H9 (cell line): ENCODE results near the gene MED8. TPM values are rescaled to one million over a fixed set of nuclear protein-coding genes. Genes with fewer than 3 reads are reported as not detected.

ENCODE experiments used
- DNase-seq: peaks from one replicate; pipeline ENCODE4 v3.0.0-alpha.2; 2017
- H2AFZ ChIP-seq: one replicate; pipeline ENCODE4 v1.6.1; 2013; ENCODE audit warnings: mild to moderate bottlenecking, low read length, control low read depth, moderate library complexity
- H2AK5ac ChIP-seq: 2 replicates; pipeline ENCODE4 v1.6.1; 2013; ENCODE audit warnings: low read length, control low read depth, mixed read lengths; ENCODE audit not compliant: insufficient read length
- H2BK120ac ChIP-seq: one replicate; pipeline ENCODE4 v1.6.1; 2013; ENCODE audit warnings: low read depth, mild to moderate bottlenecking, low read length, control low read depth, inconsistent platforms; ENCODE audit not compliant: poor library complexity, severe bottlenecking
- H2BK12ac ChIP-seq: 2 replicates; pipeline ENCODE4 v1.6.1; 2013; ENCODE audit warnings: low read length, control low read depth, mixed read lengths, low read depth; ENCODE audit not compliant: insufficient read length
- H2BK15ac ChIP-seq: 2 replicates; pipeline ENCODE4 v1.6.1; 2013; ENCODE audit warnings: low read depth, low read length, control low read depth
- H2BK20ac ChIP-seq: one replicate; pipeline ENCODE4 v1.6.1; 2013; ENCODE audit warnings: low read depth, mild to moderate bottlenecking, low read length, control low read depth, inconsistent platforms; ENCODE audit not compliant: poor library complexity, severe bottlenecking
- H2BK5ac ChIP-seq: 2 replicates; pipeline ENCODE4 v1.6.1; 2013; ENCODE audit warnings: low read length, control low read depth, mixed read lengths; ENCODE audit not compliant: insufficient read length
- H3K14ac ChIP-seq: 2 replicates; pipeline ENCODE4 v1.6.1; 2013; ENCODE audit warnings: low read length, control low read depth; ENCODE audit not compliant: insufficient read depth
- H3K18ac ChIP-seq: 2 replicates; pipeline ENCODE4 v1.6.1; 2013; ENCODE audit warnings: low read depth, mild to moderate bottlenecking, mixed read lengths, low read length, control low read depth; ENCODE audit not compliant: insufficient read length
- H3K23ac ChIP-seq: 2 replicates; pipeline ENCODE4 v1.6.1; 2013; ENCODE audit warnings: low read length, control low read depth, mixed read lengths, low read depth; ENCODE audit not compliant: insufficient read length
- H3K23me2 ChIP-seq: 2 replicates; pipeline ENCODE4 v1.6.1; 2013; ENCODE audit warnings: low read depth, mild to moderate bottlenecking, mixed read lengths, low read length, control low read depth; ENCODE audit not compliant: insufficient read length, poor library complexity, severe bottlenecking
- H3K27ac ChIP-seq: 2 replicates; pipeline ENCODE4 v1.5.1; 2013; ENCODE audit warnings: low read length, control low read depth, mixed read lengths, low read depth; ENCODE audit not compliant: insufficient read length
- H3K27me3 ChIP-seq: 2 replicates; pipeline ENCODE4 v1.6.1; 2013; ENCODE audit warnings: low read length, control low read depth, inconsistent platforms; ENCODE audit not compliant: insufficient read depth
- H3K4ac ChIP-seq: 2 replicates; pipeline ENCODE4 v1.6.1; 2013; ENCODE audit warnings: low read depth, mild to moderate bottlenecking, control low read depth, inconsistent platforms, low read length, moderate library complexity
- H3K4me1 ChIP-seq: 2 replicates; pipeline ENCODE4 v1.6.1; 2013; ENCODE audit warnings: low read length, control low read depth, inconsistent platforms; ENCODE audit not compliant: insufficient read depth
- H3K4me2 ChIP-seq: 2 replicates; pipeline ENCODE4 v1.6.1; 2013; ENCODE audit warnings: low read length, control low read depth, mixed read lengths; ENCODE audit not compliant: insufficient read length, insufficient read depth
- H3K56ac ChIP-seq: 2 replicates; pipeline ENCODE4 v1.6.1; 2013; ENCODE audit warnings: low read depth, mild to moderate bottlenecking, mixed read lengths, low read length, control low read depth; ENCODE audit not compliant: insufficient read length
- H3K79me1 ChIP-seq: 2 replicates; pipeline ENCODE4 v1.6.1; 2013; ENCODE audit warnings: low read depth, mild to moderate bottlenecking, moderate library complexity, low read length, control low read depth, inconsistent platforms; ENCODE audit not compliant: insufficient read depth, poor library complexity, severe bottlenecking
- H3K79me2 ChIP-seq: 2 replicates; pipeline ENCODE4 v1.6.1; 2013; ENCODE audit warnings: low read length, control low read depth, inconsistent platforms; ENCODE audit not compliant: insufficient read depth
- H3K9ac ChIP-seq: 2 replicates; pipeline ENCODE4 v1.6.1; 2013; ENCODE audit warnings: low read length, control low read depth, mixed read lengths; ENCODE audit not compliant: insufficient read length; ENCODE audit errors: extremely low read depth
- H3K9me3 ChIP-seq: one replicate; pipeline ENCODE4 v1.6.1; 2013; ENCODE audit warnings: low read depth, low read length, inconsistent platforms; ENCODE audit not compliant: control insufficient read depth
- H3T11ph ChIP-seq: one replicate; pipeline ENCODE4 v1.6.1; 2013; ENCODE audit warnings: mild to moderate bottlenecking, low read length, control low read depth, inconsistent platforms
- H4K20me1 ChIP-seq: one replicate; pipeline ENCODE4 v1.6.1; 2013; ENCODE audit not compliant: control insufficient read depth, insufficient read length, insufficient read depth
- H4K5ac ChIP-seq: 2 replicates; pipeline ENCODE4 v1.6.1; 2013; ENCODE audit warnings: low read depth, mild to moderate bottlenecking, mixed read lengths, low read length, control low read depth; ENCODE audit not compliant: insufficient read length
- H4K8ac ChIP-seq: replicated peaks from 2 replicates; pipeline ENCODE4 v1.6.1; 2013; ENCODE audit warnings: low read length, control low read depth, mixed read lengths, low read depth; ENCODE audit not compliant: insufficient read length
- H4K91ac ChIP-seq: 2 replicates; pipeline ENCODE4 v1.6.1; 2013; ENCODE audit warnings: low read depth, mild to moderate bottlenecking, moderate library complexity, mixed read lengths, low read length, control low read depth; ENCODE audit not compliant: insufficient read length
- H3K27ac Mint-ChIP-seq, 3 experiments: 2 replicates in 2 of 3; 3 replicates in 1 of 3; pipeline ENCODE4 v1.8.0; 2020 to 2021; ENCODE audit warnings: mixed read lengths in 3 of 3, mild to moderate bottlenecking in 1 of 3, moderate library complexity in 1 of 3
- H3K27me3 Mint-ChIP-seq: 2 replicates; pipeline ENCODE4 v1.8.0; 2021; ENCODE audit warnings: low read depth, mild to moderate bottlenecking, moderate library complexity, mixed read lengths
- H3K36me3 Mint-ChIP-seq, 3 experiments: 2 replicates in 2 of 3; 3 replicates in 1 of 3; pipeline ENCODE4 v1.8.0; 2020 to 2021; ENCODE audit warnings: low read depth in 3 of 3, mixed read lengths in 3 of 3; ENCODE audit not compliant: insufficient read depth in 1 of 3
- H3K4me1 Mint-ChIP-seq, 2 experiments: 2 replicates each; pipeline ENCODE4 v1.8.0; 2020; ENCODE audit warnings: mixed read lengths in 2 of 2
- H3K4me3 Mint-ChIP-seq, 2 experiments: 2 replicates in 1 of 2; 3 replicates in 1 of 2; pipeline ENCODE4 v1.8.0; 2020 to 2021; ENCODE audit warnings: mild to moderate bottlenecking in 2 of 2, mixed read lengths in 2 of 2, moderate library complexity in 1 of 2
- H3K9me3 Mint-ChIP-seq, 2 experiments: 2 replicates in 1 of 2; 3 replicates in 1 of 2; pipeline ENCODE4 v1.8.0; 2020; ENCODE audit warnings: mild to moderate bottlenecking in 2 of 2, mixed read lengths in 2 of 2, moderate library complexity in 1 of 2
- WGBS: extraction: QIAGEN DNeasy Blood & Tissue Kit; methylation state at CpG from one replicate; pipeline ENCODE4 v1.1.7; 2013; ENCODE audit warnings: missing lambda C conversion rate, low lambda C conversion rate, mixed read lengths; ENCODE audit not compliant: insufficient read length; ENCODE audit errors: extremely low coverage; 5-methylcytosine and 5-hydroxymethylcytosine counted together
- total RNA-seq: library from RNA; stranded (reverse); gene quantifications from 2 replicates; pipeline ENCODE4 v1.2.1, GENCODE V29; 2021
- TF ChIP-seq, protein P1 (sequence below): fragments of 200-600 bp; sonication (generic); conservative IDR thresholded peaks from 3 replicates; pipeline ENCODE4 v1.8.0; 2021; ENCODE audit warnings: antibody characterized with exemption, mild to moderate bottlenecking

The MED8 gene
- total RNA-seq, 1 experiment from 2014 or later, result 23.0 TPM

DNA sequence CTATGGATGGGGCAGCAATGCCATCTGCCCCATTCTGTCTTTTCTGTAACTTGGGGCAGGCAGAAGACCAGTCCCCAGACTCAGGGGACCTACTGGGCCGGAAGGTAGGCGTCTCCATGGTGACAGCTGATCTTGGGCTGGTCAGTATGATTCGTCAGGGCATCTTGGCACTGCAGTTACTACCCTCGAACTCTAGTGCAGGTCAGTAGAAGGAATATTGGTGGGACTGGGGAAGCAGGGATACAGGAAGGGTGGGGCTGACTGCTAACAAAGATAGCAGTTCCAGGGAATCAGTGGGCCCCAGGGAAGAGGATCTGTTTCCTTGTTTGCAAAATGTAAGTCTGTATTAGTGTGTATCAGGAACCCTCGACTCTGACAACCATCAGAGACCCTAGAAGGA lies 26.3 kb upstream of the MED8 start:
- Mint-ChIP-seq H3K27ac (no peak overlapping the region), H3K27me3 (no peaks in the 10 kb centered on the region), H3K4me3 (no peak overlapping the region), H3K9me3 (peaks cover 0 to 2% of the 10 kb centered on the region in 2 experiments; a peak in 1 of 5 replicates), H3K36me3 (peaks cover 4 to 17% (median 9%) of the 10 kb centered on the region in 3 experiments; a peak in 6 of 7 replicates), H3K4me1 (no peaks in the 10 kb centered on the region)
- no peak overlapping the region for H2BK120ac ChIP-seq
- no peak overlapping the region for H2BK5ac ChIP-seq
- WGBS, result no CpG with 5 or more reads among the region's 5 CpGs
- H4K20me1 ChIP-seq, result no peaks in the 10 kb centered on the region
- H2BK15ac ChIP-seq, result no peak overlapping the region
- DNase-seq, result no peak
- no peak overlapping the region for H3K23ac ChIP-seq
- H3K9ac ChIP-seq, result no peak overlapping the region
- H2BK12ac ChIP-seq, result no peak overlapping the region
- H3K18ac ChIP-seq, result no peak overlapping the region
- no peak overlapping the region for H4K91ac ChIP-seq
- TF ChIP-seq, protein P1, sequence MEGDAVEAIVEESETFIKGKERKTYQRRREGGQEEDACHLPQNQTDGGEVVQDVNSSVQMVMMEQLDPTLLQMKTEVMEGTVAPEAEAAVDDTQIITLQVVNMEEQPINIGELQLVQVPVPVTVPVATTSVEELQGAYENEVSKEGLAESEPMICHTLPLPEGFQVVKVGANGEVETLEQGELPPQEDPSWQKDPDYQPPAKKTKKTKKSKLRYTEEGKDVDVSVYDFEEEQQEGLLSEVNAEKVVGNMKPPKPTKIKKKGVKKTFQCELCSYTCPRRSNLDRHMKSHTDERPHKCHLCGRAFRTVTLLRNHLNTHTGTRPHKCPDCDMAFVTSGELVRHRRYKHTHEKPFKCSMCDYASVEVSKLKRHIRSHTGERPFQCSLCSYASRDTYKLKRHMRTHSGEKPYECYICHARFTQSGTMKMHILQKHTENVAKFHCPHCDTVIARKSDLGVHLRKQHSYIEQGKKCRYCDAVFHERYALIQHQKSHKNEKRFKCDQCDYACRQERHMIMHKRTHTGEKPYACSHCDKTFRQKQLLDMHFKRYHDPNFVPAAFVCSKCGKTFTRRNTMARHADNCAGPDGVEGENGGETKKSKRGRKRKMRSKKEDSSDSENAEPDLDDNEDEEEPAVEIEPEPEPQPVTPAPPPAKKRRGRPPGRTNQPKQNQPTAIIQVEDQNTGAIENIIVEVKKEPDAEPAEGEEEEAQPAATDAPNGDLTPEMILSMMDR, result no peak
- H3K56ac ChIP-seq, result no peak overlapping the region
- H3K79me1 ChIP-seq, result no peaks in the 10 kb centered on the region
- no peak overlapping the region for H3K14ac ChIP-seq
- H2BK20ac ChIP-seq, result no peak overlapping the region
- no peak overlapping the region for H3T11ph ChIP-seq
- H4K5ac ChIP-seq, result no peak overlapping the region
- no peaks in the 10 kb centered on the region for H3K23me2 ChIP-seq
- H3K9me3 ChIP-seq, result no peaks in the 10 kb centered on the region
- H3K4ac ChIP-seq, result no peak overlapping the region
- H2AK5ac ChIP-seq, result no peak overlapping the region
- H3K4me1 ChIP-seq, result no peaks in the 10 kb centered on the region
- H3K4me2 ChIP-seq, result no peak overlapping the region
- H3K27me3 ChIP-seq, result no peaks in the 10 kb centered on the region
- H3K79me2 ChIP-seq, result no peaks in the 10 kb centered on the region
- no peak overlapping the region for H2AFZ ChIP-seq
- H3K27ac ChIP-seq, result no peak overlapping the region
- no peak overlapping the region for H4K8ac ChIP-seq
